Measurements from ENCODE around the gene PDE7B.

Gene PDE7B

GRCh38 chr6:135851442-135852271 is at the start of gene PDE7B:
Gene PDE7B, plus strand, starts transcription at chr6:135851701.
- peak; percentile 75 for DNase-seq (ENCODE audit: low spot score)

- DNase-seq (ENCODE audit: low spot score) = no peak
Observed at GRCh38 chr6:135801755-135802465, 49.6 kb upstream of the PDE7B start.

DNA sequence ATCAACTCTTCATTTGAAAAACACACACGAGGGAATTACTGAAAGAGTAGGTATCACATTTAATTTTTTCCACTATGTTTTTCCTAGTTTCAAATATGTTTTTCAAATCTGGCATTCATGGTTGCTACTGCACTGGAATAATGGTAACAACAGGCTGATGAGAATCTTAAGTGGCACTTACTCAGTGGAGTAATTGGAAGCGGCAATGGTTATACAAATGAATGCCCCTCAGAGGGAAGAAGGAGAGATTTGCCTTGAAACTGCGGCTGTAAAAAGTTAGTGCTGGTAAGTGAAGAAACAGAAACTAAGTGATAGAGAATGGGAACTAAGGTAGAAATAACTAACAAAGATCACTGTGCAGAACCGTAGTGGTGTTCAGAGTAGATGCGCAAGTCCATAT is 41.0 kb upstream of the PDE7B start:
- DNase-seq (ENCODE audit: low spot score) = no peak

DNA sequence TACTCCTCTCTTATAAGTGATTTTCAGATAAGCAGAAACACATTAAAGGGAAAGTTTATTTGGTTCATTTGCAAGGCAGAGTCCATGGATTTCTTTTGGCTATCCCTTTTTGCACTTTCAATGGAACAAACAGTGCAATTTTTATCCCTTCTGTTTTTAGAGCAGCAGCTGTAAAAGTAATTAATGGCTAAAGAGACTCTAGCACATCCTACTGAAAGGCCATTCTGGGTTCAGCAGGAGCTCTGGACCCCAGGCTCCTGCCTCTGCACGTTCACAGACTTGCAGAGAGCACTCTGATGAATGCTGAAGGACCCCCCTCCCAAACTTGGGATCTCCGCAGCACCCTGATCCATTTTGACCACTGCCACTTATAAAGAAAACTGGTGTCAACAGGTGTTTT is 40.3 kb upstream of the PDE7B start:
- no peak for DNase-seq (ENCODE audit: low spot score)

DNA sequence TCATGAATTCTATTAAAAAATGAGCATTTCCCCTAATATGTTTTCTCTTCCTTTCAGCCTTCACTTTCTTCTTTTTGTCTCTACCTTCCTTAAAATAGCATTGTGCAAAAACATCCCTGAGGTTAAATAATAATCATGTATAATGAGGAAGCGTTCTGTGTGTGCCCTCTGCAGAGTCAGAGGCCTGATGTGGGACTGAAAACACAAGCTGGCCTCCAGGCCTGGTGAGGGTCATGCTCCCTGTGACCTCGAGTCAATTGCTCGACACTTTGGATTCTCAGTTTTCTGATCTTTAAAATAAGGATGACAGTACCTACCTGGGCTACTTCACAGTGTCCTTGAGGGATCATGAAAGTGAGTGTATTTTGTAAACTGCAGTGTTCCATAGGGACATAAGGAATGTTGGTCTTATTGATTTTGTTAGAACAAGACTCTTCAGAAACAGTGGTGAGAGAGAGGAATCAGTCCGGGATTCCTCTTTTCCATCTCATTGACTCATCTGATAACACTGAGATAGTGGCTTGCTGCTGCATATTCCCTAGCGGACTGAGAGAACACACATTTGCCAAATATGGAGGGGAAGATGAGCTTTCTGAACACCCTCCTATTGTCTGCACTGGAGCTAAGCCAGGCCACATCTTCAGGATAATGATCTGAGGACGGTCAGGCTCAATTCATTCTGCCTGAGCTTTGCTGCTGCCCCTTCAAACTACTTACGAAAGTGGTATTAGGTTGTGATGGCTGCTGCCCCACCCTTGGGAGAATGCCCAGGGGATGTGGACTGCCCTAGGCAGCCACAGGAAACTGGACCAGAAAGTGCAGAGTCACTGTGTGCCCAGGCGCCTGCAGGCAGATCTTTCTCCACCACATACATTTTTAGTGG is 39.6 kb upstream of the PDE7B start:
- DNase-seq (ENCODE audit: low spot score) = no peak

DNA sequence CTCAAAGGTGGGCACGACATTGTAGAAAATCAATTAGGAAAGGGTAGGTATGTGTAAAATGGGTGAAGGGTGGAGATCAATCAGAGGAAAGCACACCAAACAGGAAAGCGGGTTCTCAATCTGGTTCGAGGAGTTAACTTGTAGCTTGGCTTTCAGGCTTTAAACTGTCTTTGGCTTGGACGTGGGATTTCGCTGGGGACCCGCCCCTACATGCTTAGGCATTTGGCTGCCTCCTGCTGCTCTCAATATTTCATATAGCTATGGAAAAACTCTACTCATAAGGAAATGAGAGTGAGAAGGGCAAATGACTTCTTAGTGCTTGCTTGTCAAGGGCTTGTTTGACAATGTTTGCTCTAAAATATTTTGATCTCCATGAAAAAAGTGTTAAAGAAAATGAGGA is 38.1 kb upstream of the PDE7B start:
- DNase-seq (ENCODE audit: low spot score) = no peak

DNA sequence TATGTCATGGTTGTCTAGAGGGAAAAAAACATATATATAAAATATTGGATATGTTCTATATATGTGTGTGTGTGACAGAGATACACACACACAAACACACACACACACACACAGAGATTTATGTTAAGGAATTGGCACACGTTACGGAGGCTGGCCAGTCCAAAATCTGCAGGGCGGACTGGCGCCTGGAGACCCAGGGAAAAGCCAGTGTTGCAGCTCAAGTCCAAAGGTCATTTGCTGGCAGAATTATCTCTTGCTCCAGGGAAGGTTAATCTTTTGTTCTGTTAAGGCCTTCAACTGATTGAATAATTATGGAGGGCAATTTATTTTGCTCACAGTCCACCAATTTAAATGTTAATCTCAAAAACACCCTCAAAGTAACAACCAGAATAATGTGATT is 37.5 kb upstream of the PDE7B start:
- no peak for DNase-seq (ENCODE audit: low spot score)

DNA sequence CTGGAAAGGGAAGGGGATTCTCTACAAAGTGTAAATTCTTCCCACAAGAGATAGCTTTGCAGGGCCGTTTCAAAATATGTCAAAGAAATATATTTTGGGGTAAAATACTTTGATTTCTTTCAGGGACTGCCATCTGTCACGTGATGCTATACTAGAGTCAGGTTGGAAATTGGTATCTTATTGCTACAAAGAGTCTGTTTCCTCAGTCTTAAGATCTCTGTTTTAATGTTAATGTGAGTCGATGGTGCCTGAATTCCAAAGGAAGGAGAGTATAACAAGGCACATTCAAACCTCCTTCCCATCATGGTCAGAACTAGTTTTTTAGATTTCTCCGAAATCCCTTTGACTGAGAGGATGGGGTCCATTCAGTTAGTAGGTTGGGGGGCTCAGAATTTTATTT is 36.3 kb upstream of the PDE7B start:
- no peak for DNase-seq (ENCODE audit: low spot score)

DNA sequence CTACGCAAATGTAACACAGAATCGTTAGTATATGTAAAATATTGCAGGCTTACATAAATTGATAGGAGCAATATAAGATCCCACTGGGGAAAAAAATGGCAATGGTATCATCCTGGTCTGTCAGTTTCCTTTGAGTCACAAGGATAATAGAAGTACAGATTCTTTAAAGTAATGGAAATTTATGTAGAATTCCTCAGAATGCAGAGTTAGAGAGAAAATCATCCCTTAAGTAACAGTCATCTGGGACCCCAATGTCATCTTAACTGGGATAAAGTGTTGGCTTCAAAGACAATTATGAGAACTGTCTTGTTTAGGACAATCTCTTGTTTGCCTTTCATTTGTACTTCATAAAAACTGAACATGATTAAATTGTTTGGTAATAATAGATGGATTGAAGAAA is 34.5 kb upstream of the PDE7B start:
- no peak for DNase-seq (ENCODE audit: low spot score)

DNA sequence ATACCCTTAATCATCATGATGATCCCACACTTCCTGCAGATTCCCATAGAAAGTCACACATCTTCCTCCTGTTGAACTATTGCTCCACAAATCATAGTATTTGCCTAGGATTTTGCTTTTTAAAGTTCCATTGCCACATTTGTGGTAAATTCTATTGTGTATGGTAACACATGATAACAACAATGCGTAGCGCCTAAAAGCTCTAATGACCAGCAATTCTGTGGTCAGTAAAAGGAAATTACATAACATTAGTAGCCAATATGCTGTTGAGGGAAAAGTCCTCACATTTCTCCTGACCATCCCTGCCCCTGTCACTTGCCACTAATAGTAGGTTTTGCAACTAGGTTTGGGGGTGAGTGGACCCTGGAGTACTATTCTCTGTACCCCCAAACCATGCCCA is 31.8 kb upstream of the PDE7B start:
- DNase-seq (ENCODE audit: low spot score) = no peak

- DNase-seq (ENCODE audit: low spot score) = no peak
Observed at GRCh38 chr6:135820340-135820739, 31.2 kb upstream of the PDE7B start.

DNA sequence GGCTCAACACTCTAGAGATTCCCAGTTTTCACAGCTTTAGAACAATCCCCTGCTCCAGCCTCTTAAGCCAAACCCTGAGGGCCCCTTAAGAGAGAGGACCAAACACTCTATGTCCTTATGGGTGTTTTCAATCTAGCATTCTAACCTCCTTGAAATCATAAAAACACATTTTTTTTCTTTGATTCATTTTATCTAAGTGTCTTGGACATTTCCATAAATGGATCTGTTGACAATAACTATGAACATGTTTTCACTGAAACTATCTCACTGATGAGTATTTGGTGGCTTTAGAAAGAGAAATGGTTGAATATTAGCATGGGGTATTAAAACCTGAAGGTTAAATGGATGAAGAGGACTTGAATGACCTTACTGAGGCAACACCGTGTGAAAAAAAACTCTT is 27.6 kb upstream of the PDE7B start:
- no peak for DNase-seq (ENCODE audit: low spot score)

GRCh38 chr6:135826236-135826804 is 25.2 kb upstream of the PDE7B start:
- DNase-seq (ENCODE audit: low spot score) = no peak

DNA sequence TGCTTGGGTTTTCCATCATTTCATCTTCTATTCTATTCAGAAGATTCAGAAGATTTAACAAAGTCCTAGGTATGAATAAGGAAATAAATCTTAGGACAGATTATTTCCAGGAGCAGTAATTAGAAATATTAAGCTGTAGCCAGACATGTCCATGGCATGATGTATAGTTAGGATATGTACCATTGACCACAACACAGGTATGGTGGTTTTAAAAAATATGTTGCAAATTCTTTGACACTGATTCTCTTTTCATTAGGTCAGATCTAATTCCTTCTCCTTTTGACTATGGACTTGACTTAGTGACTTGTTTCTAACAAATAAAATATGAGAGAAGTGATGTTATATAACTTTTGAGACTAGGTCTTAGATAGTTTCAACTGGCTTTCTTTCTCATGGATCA is 23.5 kb upstream of the PDE7B start:
- DNase-seq (ENCODE audit: low spot score) = no peak

DNA sequence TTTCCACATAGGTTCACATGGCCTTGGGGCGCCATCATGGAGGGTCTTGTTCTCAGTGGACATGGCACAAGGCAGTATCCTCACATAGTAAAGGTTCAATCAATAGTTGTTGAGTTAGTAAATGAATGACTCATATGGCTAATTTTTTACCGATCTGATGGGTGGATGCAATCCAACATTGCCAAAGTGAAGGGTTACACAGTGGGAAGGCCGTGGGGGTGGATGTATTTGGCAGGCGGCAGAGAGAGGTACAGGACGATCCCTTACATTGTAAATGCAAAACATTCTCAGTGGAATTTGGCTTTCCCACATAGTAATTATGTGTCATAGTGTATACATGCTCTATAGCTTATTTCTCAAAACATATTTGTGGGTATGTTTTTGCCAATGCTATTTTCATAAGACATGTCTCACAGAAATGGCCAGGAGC is 21.0 kb upstream of the PDE7B start:
- DNase-seq (ENCODE audit: low spot score) = no peak

DNA sequence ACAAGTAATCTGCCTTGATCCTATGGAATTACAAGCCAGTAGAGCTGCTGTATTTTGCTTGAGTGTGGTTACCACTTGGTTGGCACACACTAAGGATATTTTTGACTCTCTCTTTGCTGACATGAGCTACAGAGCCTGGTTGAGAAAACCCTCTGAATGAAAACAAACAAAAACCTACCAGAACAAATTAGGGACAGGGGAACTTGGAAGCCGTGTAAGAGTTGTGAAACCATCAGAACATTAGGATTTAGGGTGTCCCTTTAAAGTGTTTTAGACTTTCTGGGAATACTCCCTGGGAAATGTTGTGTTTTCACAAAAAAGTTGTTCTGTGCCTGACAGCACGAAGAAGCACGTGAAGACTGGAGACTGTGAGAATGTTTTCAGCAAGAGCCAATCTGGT is 20.5 kb upstream of the PDE7B start:
- DNase-seq (ENCODE audit: low spot score) = no peak

GRCh38 chr6:135832166-135832565 is 19.3 kb upstream of the PDE7B start:
- no peak for DNase-seq (ENCODE audit: low spot score)

DNA sequence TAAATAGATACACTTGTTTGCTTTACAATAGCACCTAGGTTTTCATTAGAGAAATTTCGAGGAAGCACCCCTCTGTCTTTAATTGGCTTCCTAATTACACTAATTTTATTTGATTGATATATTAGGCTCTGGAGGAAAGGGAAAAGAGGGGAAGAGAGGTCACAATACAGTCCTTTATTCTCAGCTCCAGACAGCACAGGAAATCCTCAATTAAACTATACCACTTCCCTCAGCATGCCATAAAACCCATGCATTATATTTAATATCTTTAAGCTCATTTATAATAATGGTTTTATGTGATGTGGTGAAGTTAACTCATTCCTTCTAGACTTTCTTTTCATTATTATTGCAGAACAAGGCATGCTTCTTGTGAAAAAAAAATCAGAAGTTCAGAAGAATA is 17.7 kb upstream of the PDE7B start:
- DNase-seq (ENCODE audit: low spot score) = no peak

- peak; percentile 60 for DNase-seq (ENCODE audit: low spot score)
Observed at GRCh38 chr6:135837735-135838449, 13.6 kb upstream of the PDE7B start.

- no peak for DNase-seq (ENCODE audit: low spot score)
Observed at GRCh38 chr6:135839121-135839520, 12.4 kb upstream of the PDE7B start.

DNA sequence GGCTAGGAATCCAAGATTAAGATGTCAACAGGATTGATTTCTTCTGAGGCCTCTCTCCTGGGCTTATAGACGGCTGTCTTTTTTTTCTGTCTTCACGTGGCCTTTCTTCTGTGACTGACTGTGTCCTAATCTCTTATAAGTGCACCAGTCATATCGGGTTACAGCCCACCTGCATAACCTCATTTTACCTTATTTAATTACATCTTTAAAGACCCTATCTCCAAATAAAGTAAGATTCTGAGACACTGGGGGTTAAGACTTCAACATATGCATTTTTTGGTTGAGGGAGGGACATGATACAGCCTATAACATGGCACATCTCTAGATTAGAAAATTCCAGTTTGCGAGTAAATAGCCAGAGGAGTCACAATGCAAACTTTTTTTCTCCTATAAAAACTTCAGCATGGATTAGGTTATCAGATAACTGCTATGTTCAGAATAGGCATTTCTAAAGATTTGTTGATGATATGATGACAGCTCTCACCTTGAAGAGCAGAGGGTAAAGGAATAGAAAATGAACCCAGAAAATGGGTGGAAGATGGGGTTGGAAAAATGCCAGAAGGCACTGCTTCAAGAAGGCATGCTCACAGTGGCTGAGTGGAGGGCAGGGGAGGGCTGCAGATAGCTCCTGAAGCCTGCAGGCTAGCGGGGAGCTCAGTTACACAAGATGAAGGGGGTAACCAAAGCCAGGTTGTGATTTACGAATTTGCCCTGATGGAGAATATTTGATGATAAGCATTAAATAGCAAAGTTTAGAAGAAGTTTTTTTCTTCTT is 8.7 kb upstream of the PDE7B start:
- DNase-seq (ENCODE audit: low spot score) = no peak
